Right lobe of liver (tissue), 4 donors: Measurements from ENCODE around the gene MUC4.

Source experiments
- POLR2A ChIP-seq: fragments of 450-650 bp; IDR thresholded peaks from one replicate; pipeline ENCODE4 v1.6.1; 2017; ENCODE audit warnings: antibody characterized with exemption, mild to moderate bottlenecking
- TF ChIP-seq, protein P1 (sequence below), 4 donors: fragments of 200-600 bp in 3 of 4; fragments of 450-650 bp in 1 of 4; IDR thresholded peaks; one replicate each; pipeline versions ENCODE4 v1.5.1 to v1.8.0; 2016 to 2022; ENCODE audit warnings: antibody characterized with exemption in 4 of 4, mild to moderate bottlenecking in 2 of 4
- donor health status: DM: no; HTN: no; CAD: no.
- donor health status: DM: no; HTN: no; CAD: no.
- donor health status: DM: no; HTN: yes; CAD: no.

- TF ChIP-seq, protein P1, sequence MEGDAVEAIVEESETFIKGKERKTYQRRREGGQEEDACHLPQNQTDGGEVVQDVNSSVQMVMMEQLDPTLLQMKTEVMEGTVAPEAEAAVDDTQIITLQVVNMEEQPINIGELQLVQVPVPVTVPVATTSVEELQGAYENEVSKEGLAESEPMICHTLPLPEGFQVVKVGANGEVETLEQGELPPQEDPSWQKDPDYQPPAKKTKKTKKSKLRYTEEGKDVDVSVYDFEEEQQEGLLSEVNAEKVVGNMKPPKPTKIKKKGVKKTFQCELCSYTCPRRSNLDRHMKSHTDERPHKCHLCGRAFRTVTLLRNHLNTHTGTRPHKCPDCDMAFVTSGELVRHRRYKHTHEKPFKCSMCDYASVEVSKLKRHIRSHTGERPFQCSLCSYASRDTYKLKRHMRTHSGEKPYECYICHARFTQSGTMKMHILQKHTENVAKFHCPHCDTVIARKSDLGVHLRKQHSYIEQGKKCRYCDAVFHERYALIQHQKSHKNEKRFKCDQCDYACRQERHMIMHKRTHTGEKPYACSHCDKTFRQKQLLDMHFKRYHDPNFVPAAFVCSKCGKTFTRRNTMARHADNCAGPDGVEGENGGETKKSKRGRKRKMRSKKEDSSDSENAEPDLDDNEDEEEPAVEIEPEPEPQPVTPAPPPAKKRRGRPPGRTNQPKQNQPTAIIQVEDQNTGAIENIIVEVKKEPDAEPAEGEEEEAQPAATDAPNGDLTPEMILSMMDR (IDR thresholded peaks at IDR 0.05) = no peak
- no peak for TF ChIP-seq POLR2A
These were observed 5.4 kb downstream of the MUC4 start for GRCh38 chr3:195806211-195806915.
